Omental fat pad (tissue), 4 donors: Measurements from ENCODE around the gene PLOD2. TPM values are rescaled to one million over a fixed set of nuclear protein-coding genes. Genes with fewer than 3 reads are reported as not detected.

ENCODE experiments used
- ATAC-seq: fragments of 150-250 bp; one replicate; pipeline ENCODE4 v1.9.1; 2016; ENCODE audit warnings: mild to moderate bottlenecking, moderate library complexity; ENCODE audit not compliant: low FRiP score
- DNase-seq: peaks from one replicate; pipeline ENCODE4 v3.0.0-alpha.2; 2019; ENCODE audit warnings: low spot score
- total RNA-seq, 4 donors: library from RNA; depleted of rRNA; stranded (reverse); fragments of >200 nt; gene quantifications; one replicate each; pipeline ENCODE4 v1.1.0, GENCODE V29; 2016
- TF ChIP-seq, protein P1 (sequence below), 3 donors: fragments of 450-650 bp; IDR thresholded peaks; one replicate each; pipeline ENCODE4 v1.5.1; 2016 to 2017; ENCODE audit warnings: antibody characterized with exemption in 3 of 3, mild to moderate bottlenecking in 3 of 3, moderate library complexity in 2 of 3

The PLOD2 gene
- total RNA-seq, 4 donors from 2014 or later, result 35.3 to 180 (median 107) TPM

DNA sequence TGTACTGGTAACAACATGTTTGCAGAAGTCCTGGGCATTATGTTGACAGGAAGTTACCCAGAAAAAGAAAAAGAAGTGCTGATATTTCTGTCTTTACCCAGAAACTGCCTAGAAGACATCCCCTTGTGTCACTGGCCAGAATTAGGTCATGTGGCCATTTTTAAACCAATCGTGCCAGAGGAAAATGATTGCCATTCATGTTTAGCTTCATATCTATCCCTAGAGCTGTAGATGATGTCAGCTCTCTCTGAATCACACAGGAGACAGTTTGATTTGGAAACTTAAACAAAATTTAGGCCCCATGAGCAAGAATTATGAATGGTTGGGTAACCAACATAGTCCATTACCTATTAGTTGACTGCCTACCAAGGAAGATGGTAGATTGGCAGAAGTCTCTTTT lies 8.9 kb upstream of the PLOD2 start:
- no peak for DNase-seq
- ATAC-seq, result no peak
- TF ChIP-seq, protein P1, sequence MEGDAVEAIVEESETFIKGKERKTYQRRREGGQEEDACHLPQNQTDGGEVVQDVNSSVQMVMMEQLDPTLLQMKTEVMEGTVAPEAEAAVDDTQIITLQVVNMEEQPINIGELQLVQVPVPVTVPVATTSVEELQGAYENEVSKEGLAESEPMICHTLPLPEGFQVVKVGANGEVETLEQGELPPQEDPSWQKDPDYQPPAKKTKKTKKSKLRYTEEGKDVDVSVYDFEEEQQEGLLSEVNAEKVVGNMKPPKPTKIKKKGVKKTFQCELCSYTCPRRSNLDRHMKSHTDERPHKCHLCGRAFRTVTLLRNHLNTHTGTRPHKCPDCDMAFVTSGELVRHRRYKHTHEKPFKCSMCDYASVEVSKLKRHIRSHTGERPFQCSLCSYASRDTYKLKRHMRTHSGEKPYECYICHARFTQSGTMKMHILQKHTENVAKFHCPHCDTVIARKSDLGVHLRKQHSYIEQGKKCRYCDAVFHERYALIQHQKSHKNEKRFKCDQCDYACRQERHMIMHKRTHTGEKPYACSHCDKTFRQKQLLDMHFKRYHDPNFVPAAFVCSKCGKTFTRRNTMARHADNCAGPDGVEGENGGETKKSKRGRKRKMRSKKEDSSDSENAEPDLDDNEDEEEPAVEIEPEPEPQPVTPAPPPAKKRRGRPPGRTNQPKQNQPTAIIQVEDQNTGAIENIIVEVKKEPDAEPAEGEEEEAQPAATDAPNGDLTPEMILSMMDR (IDR thresholded peaks at IDR 0.05), result no peak

DNA sequence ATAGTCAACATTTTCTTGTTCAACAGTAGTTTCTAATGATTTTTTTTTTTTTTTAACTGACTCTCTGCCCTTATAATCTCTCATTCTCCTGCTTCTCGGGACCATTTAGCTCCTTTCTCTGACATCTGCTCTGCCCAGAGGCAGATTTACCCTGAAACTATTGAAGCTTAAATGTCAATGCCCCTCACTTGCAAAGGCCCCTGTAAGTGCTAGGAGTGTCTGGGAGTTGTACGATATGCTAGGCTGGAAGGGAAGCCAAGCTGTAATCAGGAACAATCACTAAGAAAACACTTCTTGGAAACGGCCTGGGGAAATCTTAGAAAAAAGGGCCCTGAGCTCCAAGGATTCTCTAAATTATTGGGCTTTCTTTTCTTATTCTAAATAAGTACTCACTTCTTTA lies 5.8 kb upstream of the PLOD2 start:
- ATAC-seq, result no peak
- TF ChIP-seq, protein P1 (IDR thresholded peaks at IDR 0.05), result no peak

DNA sequence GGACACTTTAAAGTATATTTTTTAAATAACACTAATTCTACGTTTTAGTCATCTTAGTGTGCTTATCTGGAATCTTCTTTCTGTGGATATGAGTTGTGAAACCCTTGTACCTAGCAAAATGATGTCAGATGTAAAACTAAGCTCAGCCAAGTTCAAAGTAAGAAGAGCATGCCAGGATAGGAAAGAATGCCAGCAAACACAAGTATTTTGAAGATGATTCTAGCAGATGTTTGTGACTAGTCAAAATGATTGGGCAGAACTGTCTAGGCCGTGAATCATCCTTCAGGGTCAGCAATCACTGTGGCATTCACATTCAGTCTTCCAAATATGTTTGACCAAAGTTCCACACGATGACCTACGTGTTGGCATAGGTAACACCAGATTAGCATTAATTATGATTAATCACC lies 5.4 kb upstream of the PLOD2 start:
- TF ChIP-seq, protein P1 (IDR thresholded peaks at IDR 0.05), result no peak
- ATAC-seq (peak; percentile 79), DNase-seq (no peak)

More for the DNA sequence above, 5.8 kb upstream of the PLOD2 start:
- DNase-seq, result no peak

DNA sequence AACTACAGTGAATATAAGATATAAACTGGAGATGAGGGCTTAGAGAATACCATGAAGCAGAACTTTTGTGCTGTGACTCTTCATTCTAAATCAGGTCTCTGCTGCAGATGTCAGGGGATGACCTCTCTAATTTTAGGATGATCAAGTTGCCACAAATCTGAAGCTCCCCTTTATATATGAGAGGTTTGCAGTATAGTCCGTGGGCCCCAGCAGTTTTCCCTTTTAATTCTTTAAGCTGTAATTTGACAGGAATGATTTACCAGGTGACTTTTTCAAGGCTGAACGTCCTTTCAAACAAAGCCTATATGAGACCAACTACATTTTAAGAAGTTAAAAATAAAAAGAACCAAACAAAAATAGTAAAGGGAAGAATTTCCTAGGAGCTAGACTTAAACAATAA lies 4.9 kb upstream of the PLOD2 start:
- TF ChIP-seq, protein P1 (IDR thresholded peaks at IDR 0.05), result no peak
- DNase-seq (no peak), ATAC-seq (no peak)

DNA sequence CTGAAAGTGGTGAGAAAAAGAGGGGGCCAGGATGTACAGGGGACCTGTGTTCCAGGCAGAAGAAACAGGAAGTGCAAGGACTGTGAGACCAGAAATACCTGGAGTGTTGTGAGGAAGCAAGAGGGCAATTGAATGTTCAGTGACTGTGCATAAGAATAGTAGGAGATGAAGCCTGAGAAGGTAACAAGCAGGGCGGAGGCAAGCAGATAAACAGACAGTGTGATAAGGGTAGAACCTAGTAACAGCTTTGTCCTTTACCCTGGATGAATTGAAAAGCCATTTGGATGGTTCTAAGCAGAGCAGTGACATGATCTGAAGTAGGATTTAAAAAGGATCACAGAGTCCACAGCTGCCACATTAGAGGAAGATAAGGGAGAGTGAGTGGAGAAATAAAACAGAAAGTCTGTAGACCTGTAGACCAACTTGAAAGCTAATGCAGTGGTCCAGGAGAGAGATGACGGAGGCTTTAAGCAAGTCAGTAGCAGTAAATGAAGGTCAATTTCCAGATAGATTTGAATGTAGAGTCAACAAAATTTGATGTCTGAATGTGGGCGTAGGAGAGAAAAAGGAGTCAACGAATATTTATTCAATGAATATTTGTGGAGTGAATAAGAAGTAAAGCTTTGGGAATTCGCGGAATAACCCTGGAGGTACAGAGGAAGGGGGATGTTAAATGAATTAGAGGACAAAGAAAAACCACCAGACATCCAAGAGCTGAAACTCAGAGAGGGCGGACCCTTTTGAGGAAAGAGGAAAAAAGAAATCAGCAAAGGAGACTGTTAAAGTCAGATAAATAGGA lies 4.2 kb upstream of the PLOD2 start:
- ATAC-seq, result peak; percentile 22
- no peak for DNase-seq
- TF ChIP-seq, protein P1 (IDR thresholded peaks at IDR 0.05), result no peak

DNA sequence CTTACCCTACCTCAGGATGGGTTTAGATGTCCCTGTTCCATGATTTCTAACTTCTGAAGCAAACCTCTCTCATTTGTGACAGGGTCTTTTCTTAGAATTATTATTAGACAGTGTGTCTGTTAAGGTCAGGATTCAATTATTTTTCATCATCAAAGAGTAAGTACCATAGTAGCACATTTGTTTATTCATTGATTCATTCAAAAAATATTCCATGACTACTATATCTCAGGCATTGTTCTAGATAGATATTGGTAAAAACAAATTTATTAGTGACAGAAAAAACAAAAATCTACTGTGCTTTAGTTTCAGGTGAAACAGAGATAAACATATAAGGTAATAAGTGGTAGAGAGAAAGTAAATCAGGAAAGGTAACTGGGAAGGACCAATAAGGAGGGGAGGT lies 3.5 kb upstream of the PLOD2 start:
- TF ChIP-seq, protein P1 (IDR thresholded peaks at IDR 0.05), result no peak
- DNase-seq (no peak), ATAC-seq (no peak)

DNA sequence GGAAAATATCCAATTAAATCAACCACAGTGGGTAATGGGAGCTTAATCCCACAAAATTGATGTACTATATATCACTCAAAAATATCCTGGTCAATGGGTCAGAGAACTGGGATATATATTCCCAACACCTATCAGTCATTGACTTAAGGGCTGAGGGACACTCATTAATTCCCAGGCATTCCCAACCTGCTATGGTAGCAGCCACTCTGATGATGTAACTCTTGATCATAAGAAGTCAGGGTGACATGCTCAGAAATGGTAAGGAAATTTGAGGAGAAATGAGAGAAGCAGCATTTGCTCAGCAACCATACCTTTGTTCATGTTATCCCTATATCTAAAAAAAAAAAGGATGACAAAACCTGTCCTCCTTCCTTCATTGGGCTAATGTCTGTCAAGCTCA lies 3.1 kb upstream of the PLOD2 start:
- TF ChIP-seq, protein P1 (IDR thresholded peaks at IDR 0.05), result no peak
- DNase-seq (no peak), ATAC-seq (no peak)
